Left ventricle myocardium superior (tissue), 1 donor: ENCODE data around the gene SOWAHD. TPM values are rescaled to one million over a fixed set of nuclear protein-coding genes. Genes with fewer than 3 reads are reported as not detected.
"Not testable (repeated sequence)": the region's sequence is repeated elsewhere in the genome, so short reads cannot be mapped to it uniquely, and the experiment has no call there.

ENCODE experiments used
- ATAC-seq: fragments of 200-7000 bp; cut with Tn5 transposase; one replicate; pipeline ENCODE4 v1.9.1; 2020; ENCODE audit warnings: mild to moderate bottlenecking, moderate library complexity
- DNase-seq: peaks from one replicate; pipeline ENCODE4 v3.0.0-alpha.2; 2020
- intact Hi-C: fragments of 100-400 bp; cut with micrococcal nuclease; formaldehyde crosslinking; loops from one replicate; pipeline ENCODE4 v1.11.0; 2022
- long read RNA-seq: library from polyadenylated mRNA; unstranded; transcript quantifications from one replicate; pipeline ENCODE4 v2.0.0, GENCODE V29; 2021
- total RNA-seq: library from RNA; stranded (reverse); fragmentation: NEBNext Ultra II Directional; extraction: Animal tissue kit (Norgen Biotek cat#: 25700); gene quantifications from one replicate; pipeline ENCODE4 v1.2.1, GENCODE V29; 2021
- donor health status: DM: no; HTN: yes; CAD: no; lungs with severe emphysema.

SOWAHD gene
- 0.32 TPM for total RNA-seq
- long read RNA-seq: 0 reads

- intact Hi-C loops: no loop called here
- DNase-seq: peak; percentile 44
- peak; percentile 69 for ATAC-seq
Observed at GRCh38 chrX:119757979-119758730, at the start of gene SOWAHD. SOWAHD (plus strand) TSS chrX:119758588; CDS start chrX:119758668, 80 bp downstream.

GRCh38 chrX:119708936-119709335 lies 49.5 kb upstream of the SOWAHD start:
- intact Hi-C loops: no loop called here
- ATAC-seq (no peak), DNase-seq (no peak)

GRCh38 chrX:119709630-119710029 lies 48.8 kb upstream of the SOWAHD start:
- DNase-seq (no peak), ATAC-seq (no peak)
- intact Hi-C loops: no loop called here

- no peak for ATAC-seq
- intact Hi-C loops: no loop called here
- DNase-seq: no peak
Observed at GRCh38 chrX:119721487-119721886, 36.9 kb upstream of the SOWAHD start.

- no peak for DNase-seq
- intact Hi-C loops: no loop called here
- ATAC-seq: no peak
Observed at GRCh38 chrX:119721926-119722325, 36.5 kb upstream of the SOWAHD start.

- DNase-seq (no peak), ATAC-seq (no peak)
- intact Hi-C loops: no loop called here
Observed at GRCh38 chrX:119726900-119727555, 31.4 kb upstream of the SOWAHD start.

- intact Hi-C loops: no loop called here
- DNase-seq: no peak
- ATAC-seq: no peak
Observed at GRCh38 chrX:119728487-119728886, 29.9 kb upstream of the SOWAHD start.

GRCh38 chrX:119729408-119730201 lies 28.8 kb upstream of the SOWAHD start:
- DNase-seq (peak; percentile 50), ATAC-seq (peak; percentile 51)
- intact Hi-C loops: loop anchor here (10.0 kb wide), 1 partner anchor 215 kb away; no protein-coding TSS in a partner anchor

- ATAC-seq (peak; percentile 95), DNase-seq (peak; percentile 86)
- intact Hi-C loops: loop anchor here (10.0 kb wide), 1 partner anchor 220 kb away; no protein-coding TSS in a partner anchor
Observed at GRCh38 chrX:119734897-119735339, 23.5 kb upstream of the SOWAHD start.

- DNase-seq (no peak), ATAC-seq (no peak)
- intact Hi-C loops: loop anchor here (10.0 kb wide), 1 partner anchor 221 kb away; no protein-coding TSS in a partner anchor
Observed at GRCh38 chrX:119735467-119735866, 22.9 kb upstream of the SOWAHD start.

GRCh38 chrX:119736206-119736764 lies 22.1 kb upstream of the SOWAHD start:
- ATAC-seq: no peak
- intact Hi-C loops: loop anchor here (10.0 kb wide), 1 partner anchor 221 kb away; no protein-coding TSS in a partner anchor
- no peak for DNase-seq

GRCh38 chrX:119738742-119739141 lies 19.6 kb upstream of the SOWAHD start:
- DNase-seq (no peak), ATAC-seq (no peak)
- intact Hi-C loops: loop anchor here (10.0 kb wide), 1 partner anchor 224 kb away; no protein-coding TSS in a partner anchor

- intact Hi-C loops: no loop called here
- no peak for DNase-seq
- ATAC-seq: no peak
Observed at GRCh38 chrX:119745283-119745848, 13.0 kb upstream of the SOWAHD start.

- DNase-seq, intact Hi-C loops: not testable (repeated sequence)
Observed at GRCh38 chrX:119750131-119750530, 8.3 kb upstream of the SOWAHD start.

GRCh38 chrX:119750751-119751150 lies 7.6 kb upstream of the SOWAHD start:
- intact Hi-C loops, DNase-seq, ATAC-seq: not testable (repeated sequence)

More at GRCh38 chrX:119750131-119750530, 8.3 kb upstream of the SOWAHD start:
- ATAC-seq: not testable (repeated sequence)

GRCh38 chrX:119753001-119753400 lies 5.4 kb upstream of the SOWAHD start:
- ATAC-seq (no peak), DNase-seq (no peak)
- intact Hi-C loops: no loop called here

GRCh38 chrX:119753639-119754257 lies 4.6 kb upstream of the SOWAHD start:
- DNase-seq (no peak), ATAC-seq (no peak)
- intact Hi-C loops: no loop called here

- ATAC-seq (no peak), DNase-seq (no peak)
- intact Hi-C loops: no loop called here
Observed at GRCh38 chrX:119755981-119756533, 2.3 kb upstream of the SOWAHD start.
